ENCODE measurements around the gene SOX18.
A peak's percentile ranks its signal among the peaks of the same experiment; 100 is the strongest.
"Not testable (repeated sequence)": the region's sequence is repeated elsewhere in the genome, so short reads cannot be mapped to it uniquely, and the experiment has no call there.

SOX18 gene

GRCh38 chr20:64015635-64016034 lies 33.8 kb downstream of the SOX18 start:
- no peak for FAIRE-seq

DNA sequence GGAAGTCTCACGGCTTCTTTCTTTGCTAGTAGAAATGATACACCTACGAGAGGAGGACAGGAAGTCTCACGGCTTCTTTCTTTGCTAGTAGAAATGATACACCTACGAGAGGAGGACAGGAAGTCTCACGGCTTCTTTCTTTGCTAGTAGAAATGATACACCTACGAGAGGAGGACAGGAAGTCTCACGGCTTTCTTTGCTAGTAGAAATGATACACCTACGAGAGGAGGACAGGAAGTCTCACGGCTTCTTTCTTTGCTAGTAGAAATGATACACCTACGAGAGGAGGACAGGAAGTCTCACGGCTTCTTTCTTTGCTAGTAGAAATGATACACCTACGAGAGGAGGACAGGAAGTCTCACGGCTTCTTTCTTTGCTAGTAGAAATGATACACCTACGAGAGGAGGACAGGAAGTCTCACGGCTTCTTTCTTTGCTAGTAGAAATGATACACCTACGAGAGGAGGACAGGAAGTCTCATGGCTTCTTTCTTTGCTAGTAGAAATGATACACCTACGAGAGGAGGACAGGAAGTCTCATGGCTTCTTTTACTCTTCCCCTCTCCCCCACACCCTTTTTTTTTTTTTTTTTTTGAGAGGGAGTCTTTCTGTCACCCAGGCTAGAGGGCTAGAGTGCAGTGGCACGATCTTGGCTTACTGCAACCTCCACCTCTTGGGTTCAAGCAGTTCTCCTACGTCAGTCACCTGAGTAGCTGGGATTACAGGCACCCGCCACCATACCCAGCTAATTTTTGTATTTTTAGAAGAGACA lies 36.9 kb downstream of the SOX18 start:
- not testable (repeated sequence) for FAIRE-seq

- no peak for FAIRE-seq
Observed at GRCh38 chr20:64011366-64011779, 38.1 kb downstream of the SOX18 start.

- no peak for FAIRE-seq
Observed at GRCh38 chr20:64010711-64011237, 38.7 kb downstream of the SOX18 start.

GRCh38 chr20:64009811-64010387 lies 39.5 kb downstream of the SOX18 start:
- no peak for FAIRE-seq

DNA sequence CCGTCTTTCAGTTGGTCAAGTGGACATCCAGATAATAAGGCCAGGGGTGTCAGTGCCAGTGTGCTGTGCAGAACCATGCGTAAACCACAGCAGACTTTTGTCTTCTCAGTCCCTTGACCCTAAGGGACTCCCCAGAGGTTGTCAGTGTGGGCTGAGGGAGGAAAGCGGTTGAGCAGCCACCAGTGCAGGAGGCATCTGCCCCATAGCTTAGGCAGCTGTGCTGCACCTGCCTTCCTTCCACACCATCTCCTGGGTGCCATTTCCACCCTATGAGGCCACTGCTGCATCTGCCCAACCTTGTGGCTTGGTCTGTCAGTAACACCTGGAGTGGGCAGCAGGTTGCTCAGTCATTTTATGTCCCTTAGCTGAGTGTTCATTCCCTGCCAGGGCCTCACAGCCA lies 42.5 kb downstream of the SOX18 start:
- no peak for FAIRE-seq

- no peak for FAIRE-seq
Observed at GRCh38 chr20:64006490-64006889, 42.9 kb downstream of the SOX18 start.

DNA sequence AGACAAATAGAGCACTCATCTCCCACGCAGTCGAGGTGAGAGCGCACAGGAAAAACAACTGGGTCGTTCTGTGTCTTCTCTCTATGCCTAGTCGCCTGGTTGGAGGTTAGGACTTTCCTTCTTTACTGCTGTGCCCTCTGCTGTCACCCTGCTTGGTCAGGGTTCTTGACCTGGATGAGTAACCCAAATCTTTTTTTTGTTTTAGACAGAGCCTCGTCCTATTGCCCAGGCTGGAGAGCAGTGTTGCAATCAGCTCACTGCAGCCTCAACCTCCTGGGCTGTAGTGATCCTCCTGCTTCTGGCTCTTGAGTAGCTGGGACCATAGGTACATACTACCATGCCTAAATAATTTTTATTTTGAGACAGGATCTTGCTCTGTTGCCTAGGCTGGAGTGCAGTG lies 44.0 kb downstream of the SOX18 start:
- FAIRE-seq, result no peak

GRCh38 chr20:64003960-64004725 lies 45.3 kb downstream of the SOX18 start:
- no peak for FAIRE-seq

DNA sequence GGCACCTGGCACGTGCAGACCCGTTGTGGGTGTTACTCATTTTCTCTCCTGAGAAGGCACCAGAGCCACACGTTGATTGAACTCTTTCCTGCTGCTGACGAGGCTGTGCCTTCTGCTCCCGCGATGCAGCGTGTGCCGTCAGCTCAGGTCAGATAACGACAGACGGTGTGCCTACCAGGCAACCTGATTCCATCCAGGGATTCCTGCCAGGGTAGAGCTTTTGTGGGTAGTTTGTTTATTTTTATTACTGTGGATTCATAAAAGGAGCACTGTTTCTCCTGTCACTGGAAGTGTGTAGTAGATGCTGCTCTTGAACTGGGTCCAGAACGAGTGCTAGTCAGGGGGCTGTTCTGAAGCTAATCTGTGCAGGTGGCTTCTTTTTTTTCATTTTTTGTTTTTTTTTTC lies 47.8 kb downstream of the SOX18 start:
- FAIRE-seq, result peak; percentile 90

DNA sequence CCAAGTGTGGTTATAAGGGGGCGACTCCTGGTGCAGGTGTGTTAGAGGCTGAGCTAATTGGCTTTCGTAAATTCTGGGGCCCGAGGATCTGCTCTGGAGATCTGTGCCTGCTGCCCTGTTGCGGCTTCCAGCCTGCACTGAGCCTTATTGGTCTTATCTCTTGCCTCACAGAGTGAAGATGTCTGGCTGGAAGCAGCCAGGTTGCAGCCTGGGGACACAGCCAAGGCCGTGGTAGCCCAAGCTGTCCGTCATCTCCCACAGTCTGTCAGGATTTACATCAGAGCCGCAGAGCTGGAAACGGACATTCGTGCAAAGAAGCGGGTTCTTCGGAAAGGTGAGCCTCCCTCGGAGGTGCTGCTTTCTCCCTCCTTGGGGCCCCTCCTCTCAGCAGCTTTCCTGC lies 48.5 kb downstream of the SOX18 start:
- FAIRE-seq, result no peak

All from islet of Langerhans (tissue), 1 donor.